ENCODE results near the gene EDRF1.

EDRF1 gene

DNA sequence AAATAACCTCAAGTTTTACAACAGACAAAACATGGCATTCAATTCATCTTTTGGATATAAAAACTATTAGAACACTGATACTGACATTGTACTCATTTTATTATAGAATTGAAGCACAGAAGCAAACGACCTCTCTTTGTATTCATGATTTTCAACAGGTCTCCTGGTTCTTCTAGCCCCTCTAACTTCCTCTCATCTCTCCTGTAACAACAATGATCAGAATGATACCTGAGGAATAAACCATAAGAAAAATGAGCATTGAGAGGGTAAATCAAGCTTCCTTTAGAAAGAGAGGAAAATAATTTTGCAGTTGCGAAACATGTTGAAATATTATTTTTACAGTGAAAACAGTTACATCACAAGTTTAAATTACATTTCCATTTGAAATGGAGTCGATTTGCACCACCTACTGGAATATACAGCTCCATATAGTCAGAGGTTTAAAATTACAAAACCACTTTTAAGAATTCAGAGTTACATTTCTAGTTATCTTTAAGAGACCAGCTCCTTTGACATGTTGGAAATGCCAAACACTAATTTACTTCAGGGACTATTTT is 19.1 kb upstream of the EDRF1 start:
- no peaks in the 10 kb centered on the region for H3K9me3 ChIP-seq (ENCODE audit: low read length)
- H4K20me1 ChIP-seq (ENCODE audit: insufficient read depth, low read length): no peaks in the 10 kb centered on the region
- no peak overlapping the region for H3K27ac ChIP-seq (ENCODE audit: low read depth, low read length, poor library complexity, severe bottlenecking)
- H3K9ac ChIP-seq (ENCODE audit: low read length): no peak overlapping the region
- no peak for TF ChIP-seq EZH2 (IDR thresholded peaks at IDR 0.05; ENCODE audit: borderline replicate concordance, low read length)
- no peak for TF ChIP-seq CTCF (IDR thresholded peaks at IDR 0.05; ENCODE audit: low read length)
- no peaks in the 10 kb centered on the region for H3K36me3 ChIP-seq (ENCODE audit: insufficient read depth, low read length)
- H3K9me2 ChIP-seq (ENCODE audit: low read depth, low read length): no peaks in the 10 kb centered on the region
- H3K79me2 ChIP-seq (ENCODE audit: insufficient read depth, low read length): no peaks in the 10 kb centered on the region
- peaks cover 4% of the 10 kb centered on the region; the same call in 1 of the 2 replicates for H3K27me3 ChIP-seq (ENCODE audit: insufficient read depth, low read length)
- no peaks in the 10 kb centered on the region for H3K4me1 ChIP-seq (ENCODE audit: insufficient read depth, low read length, severe bottlenecking)
- H3K4me2 ChIP-seq (ENCODE audit: low read length): no peak overlapping the region
- H2AFZ ChIP-seq (ENCODE audit: low read length): no peak overlapping the region
- H3K4me3 ChIP-seq (ENCODE audit: low read depth, low read length, poor library complexity, severe bottlenecking): no peak overlapping the region
- no peaks in the 10 kb centered on the region for H3F3A ChIP-seq (ENCODE audit: insufficient read depth, low read length)

GRCh38 chr10:125707541-125708468 is 11.7 kb upstream of the EDRF1 start:
- Histone ChIP-seq H3K9ac (ENCODE audit: low read length) (no peak overlapping the region), H3K79me2 (ENCODE audit: insufficient read depth, low read length) (no peaks in the 10 kb centered on the region), H3K4me3 (ENCODE audit: low read depth, low read length, poor library complexity, severe bottlenecking) (no peak overlapping the region), H3K9me2 (ENCODE audit: low read depth, low read length) (no peaks in the 10 kb centered on the region), H3F3A (ENCODE audit: insufficient read depth, low read length) (no peaks in the 10 kb centered on the region), H3K27ac (ENCODE audit: low read depth, low read length, poor library complexity, severe bottlenecking) (no peak overlapping the region), H3K36me3 (ENCODE audit: insufficient read depth, low read length) (no peaks in the 10 kb centered on the region), H3K4me2 (ENCODE audit: low read length) (no peak overlapping the region), H2AFZ (ENCODE audit: low read length) (no peak overlapping the region), H3K4me1 (ENCODE audit: insufficient read depth, low read length, severe bottlenecking) (no peaks in the 10 kb centered on the region), H3K27me3 (ENCODE audit: insufficient read depth, low read length) (no peaks in the 10 kb centered on the region), H3K9me3 (ENCODE audit: low read length) (no peaks in the 10 kb centered on the region), H4K20me1 (ENCODE audit: insufficient read depth, low read length) (no peaks in the 10 kb centered on the region)
- no peak for TF ChIP-seq CTCF (IDR thresholded peaks at IDR 0.05; ENCODE audit: low read length)
- no peak for TF ChIP-seq EZH2 (IDR thresholded peaks at IDR 0.05; ENCODE audit: borderline replicate concordance, low read length)

DNA sequence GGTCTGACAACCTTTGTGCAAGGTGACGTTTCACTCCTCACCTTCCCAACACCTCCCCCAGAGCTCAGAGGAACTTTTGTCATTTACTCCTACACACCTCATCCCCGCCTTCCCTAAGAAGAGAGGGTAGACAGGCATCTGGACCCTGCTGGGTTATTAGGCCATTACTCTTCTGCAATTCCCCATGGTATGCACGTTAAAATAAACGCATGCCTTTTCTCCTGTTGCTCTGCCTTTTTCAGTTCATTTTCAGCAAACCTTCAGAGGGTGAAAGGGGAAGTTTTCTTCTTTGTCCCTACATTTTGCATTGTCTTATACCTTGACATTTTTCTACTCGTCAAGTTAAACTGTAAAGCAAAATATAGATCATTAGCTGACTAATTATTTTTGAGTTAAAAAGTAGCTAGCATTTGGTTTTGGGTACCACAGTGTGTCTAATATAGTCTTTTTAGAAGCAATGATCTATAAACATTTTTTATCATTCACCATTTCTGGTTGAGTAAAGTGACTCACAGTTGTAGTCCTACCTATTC is 10.5 kb upstream of the EDRF1 start:
- TF ChIP-seq EZH2 (IDR thresholded peaks at IDR 0.05; ENCODE audit: borderline replicate concordance, low read length): no peak
- no peak for TF ChIP-seq CTCF (IDR thresholded peaks at IDR 0.05; ENCODE audit: low read length)
- H3K79me2 ChIP-seq (ENCODE audit: insufficient read depth, low read length): no peaks in the 10 kb centered on the region
- no peak overlapping the region for H3K27ac ChIP-seq (ENCODE audit: low read depth, low read length, poor library complexity, severe bottlenecking)
- no peaks in the 10 kb centered on the region for H3K4me1 ChIP-seq (ENCODE audit: insufficient read depth, low read length, severe bottlenecking)
- no peak overlapping the region for H3K9ac ChIP-seq (ENCODE audit: low read length)
- no peaks in the 10 kb centered on the region for H3K9me2 ChIP-seq (ENCODE audit: low read depth, low read length)
- H3K4me2 ChIP-seq (ENCODE audit: low read length): no peak overlapping the region
- H3K4me3 ChIP-seq (ENCODE audit: low read depth, low read length, poor library complexity, severe bottlenecking): no peak overlapping the region
- H3K36me3 ChIP-seq (ENCODE audit: insufficient read depth, low read length): no peaks in the 10 kb centered on the region; the same call in 1 of the 2 replicates
- no peaks in the 10 kb centered on the region for H3K9me3 ChIP-seq (ENCODE audit: low read length)
- no peak overlapping the region for H2AFZ ChIP-seq (ENCODE audit: low read length)
- no peaks in the 10 kb centered on the region for H3F3A ChIP-seq (ENCODE audit: insufficient read depth, low read length)
- no peaks in the 10 kb centered on the region; the same call in 1 of the 2 replicates for H3K27me3 ChIP-seq (ENCODE audit: insufficient read depth, low read length)
- no peaks in the 10 kb centered on the region for H4K20me1 ChIP-seq (ENCODE audit: insufficient read depth, low read length)

Data from OCI-LY1 (cell line).